ELR (cell line): ENCODE data around the gene HS6ST3.

Source experiments
- DNase-seq: peaks from one replicate; pipeline ENCODE4 v3.0.0-alpha.2; 2015; ENCODE audit warnings: low read depth

The HS6ST3 gene

DNA sequence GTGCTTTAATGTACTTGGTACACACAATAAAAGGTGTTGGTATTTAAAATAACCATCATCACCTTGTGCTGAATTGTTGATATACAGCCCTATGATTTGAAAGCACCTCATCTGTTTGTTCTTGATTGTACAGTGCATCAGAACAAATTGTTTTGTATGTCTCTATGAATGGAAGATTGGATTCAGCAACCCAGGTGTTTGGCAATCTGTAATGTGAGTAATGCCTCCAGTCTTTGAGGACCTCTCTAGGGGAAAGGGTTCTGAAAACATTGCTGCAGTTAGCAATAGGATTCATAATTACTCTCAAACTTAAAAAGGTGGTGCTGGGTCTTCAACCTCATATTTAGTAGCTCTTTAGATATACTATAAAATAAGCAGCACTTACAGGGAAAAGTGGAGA, 562.6 kb downstream of the HS6ST3 start:
- DNase-seq = no peak

DNA sequence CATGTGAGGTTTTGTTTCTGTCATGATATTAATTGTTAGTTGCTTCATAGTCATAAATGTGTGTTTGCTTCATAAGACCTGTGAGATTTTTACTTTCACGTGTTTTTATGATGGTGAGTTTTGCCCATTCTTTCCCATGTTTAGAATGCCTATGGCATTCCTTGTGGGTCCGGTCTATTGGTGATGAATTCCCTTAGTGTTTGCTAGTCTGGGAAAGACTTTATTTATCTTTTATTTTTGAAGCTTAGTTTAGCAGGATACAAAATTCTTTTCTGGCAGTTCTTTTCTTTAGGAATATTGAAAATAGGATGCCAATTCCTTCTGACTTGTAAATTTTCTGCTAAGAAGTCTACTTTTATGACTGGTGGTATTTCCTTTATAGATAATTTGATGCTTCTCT, 571.7 kb downstream of the HS6ST3 start:
- DNase-seq = no peak

DNA sequence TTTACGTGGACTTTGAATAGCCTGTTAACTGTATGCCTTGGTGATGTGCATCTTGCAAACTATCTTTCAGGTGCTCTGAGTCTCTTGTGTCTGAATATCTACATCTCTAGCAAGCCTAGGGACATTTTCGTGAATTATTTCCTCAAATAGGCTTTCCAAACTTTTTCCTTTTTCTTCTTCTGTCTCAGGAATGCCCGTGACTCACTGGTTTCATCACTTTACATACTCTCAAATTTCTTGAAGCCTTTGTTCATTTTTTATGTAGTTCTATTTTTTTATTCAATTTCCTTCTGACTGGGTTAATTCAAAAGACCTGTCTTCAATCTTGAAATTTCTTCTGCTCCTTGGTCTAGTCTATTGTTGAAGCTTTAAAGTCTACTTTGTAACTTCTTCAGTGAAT, 572.1 kb downstream of the HS6ST3 start:
- DNase-seq = peak; percentile 26

DNA sequence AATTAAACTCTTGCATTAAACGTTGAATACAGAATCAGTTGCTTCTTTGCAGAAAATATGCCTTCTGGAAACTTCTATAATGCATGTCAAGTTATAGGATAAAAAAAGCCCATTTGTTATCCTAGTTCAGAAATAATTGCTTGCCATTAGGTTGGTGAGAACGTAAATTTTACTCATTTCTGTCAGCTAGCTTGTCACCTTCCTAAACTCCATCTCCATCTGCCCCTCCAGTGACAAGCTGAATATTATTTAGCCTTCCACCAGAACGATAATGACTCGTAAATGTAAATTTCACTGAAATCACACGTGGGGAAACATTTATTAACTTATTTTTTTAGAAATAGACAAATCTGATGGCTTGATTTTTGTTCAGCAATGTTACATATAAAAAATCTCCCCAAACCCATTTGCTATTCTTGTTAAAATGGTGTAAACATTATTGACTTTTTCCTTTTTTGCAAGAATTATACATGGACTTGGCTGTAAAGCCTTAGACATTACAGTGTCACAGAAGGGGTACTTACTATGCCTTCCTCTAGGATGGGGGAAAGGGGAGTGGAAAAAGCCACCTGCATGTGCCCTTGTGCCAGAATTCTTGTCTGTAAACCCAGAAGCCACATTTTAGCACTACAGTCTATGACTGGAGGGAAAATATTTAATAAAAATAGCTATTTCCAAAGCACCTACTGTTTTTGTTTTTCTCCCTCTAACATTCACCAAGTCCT, 577.5 kb downstream of the HS6ST3 start:
- DNase-seq = no peak

DNA sequence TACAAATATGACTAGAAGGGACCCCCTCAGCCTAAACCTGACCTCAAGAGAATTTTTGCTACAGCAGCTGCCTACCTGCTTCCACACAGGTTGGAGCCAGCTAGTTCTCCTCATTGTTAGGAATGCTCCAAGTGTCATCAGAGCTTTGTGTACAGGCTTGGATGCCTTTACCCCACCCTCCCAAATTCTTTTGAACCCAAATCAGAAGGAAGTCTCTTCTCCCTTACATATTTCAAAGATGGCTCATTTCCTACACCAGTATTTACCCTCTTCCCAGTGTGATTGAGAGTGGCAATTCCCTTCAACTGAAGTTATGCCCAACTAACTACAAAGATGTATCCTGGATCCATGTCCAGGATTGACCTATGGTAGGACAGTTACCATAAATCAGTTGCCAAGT, 581.2 kb downstream of the HS6ST3 start:
- DNase-seq = peak; percentile 32

DNA sequence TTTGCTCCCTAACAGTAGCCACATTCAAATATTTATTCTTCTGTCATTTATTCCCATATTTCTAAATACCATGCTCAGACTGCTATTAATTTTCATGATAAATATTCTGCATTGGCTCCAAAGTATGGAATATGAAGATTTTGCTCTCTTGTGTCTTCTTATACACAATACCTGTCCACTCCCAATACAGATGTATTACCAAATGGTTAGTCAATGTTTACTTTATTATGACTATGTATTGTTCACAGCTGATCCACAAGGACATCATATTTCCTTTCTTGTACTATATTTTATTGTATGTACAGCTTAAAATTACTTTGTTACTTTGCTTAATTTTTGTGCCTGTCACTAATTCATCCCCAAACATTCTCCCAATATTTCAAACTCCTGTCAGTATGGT, 582.1 kb downstream of the HS6ST3 start:
- DNase-seq = peak; percentile 15

DNA sequence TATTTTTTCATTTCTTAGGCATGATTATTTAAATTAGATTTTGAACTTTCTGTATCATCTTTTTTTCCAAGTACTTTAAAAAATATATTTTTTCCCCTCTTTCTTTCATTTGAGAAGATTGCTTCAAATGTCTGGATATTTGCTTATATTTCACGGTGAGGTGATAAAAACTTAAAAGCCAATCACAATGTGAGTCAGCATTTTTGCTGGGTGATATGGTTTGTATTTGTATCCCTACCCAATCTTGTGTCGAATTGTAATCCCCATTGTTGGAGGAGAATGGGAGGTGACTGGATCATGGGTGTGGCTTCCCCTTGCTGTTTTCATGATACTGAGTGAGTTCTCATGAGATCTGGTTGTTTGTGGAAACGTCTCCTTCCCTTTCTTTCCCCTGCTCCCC, 583.9 kb downstream of the HS6ST3 start:
- DNase-seq = no peak

DNA sequence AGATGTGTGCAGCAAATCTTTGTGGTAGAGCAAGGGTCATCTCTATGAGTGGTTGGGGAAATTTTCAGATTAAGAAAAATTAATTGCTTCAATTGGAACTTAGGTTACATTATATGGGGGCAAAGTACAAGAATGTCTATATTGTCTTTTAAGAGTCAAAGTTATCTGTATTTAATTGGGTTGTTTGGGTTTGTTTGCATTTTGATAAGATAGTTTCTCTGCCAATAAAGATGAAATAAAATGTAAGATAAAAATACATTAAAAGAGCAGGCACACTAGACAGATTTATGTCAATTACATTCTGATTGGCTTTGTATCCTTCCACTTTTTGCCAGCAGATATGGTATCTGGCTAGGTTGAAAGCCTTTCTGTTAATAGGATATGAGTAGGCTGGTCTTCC, 587.1 kb downstream of the HS6ST3 start:
- no peak for DNase-seq

DNA sequence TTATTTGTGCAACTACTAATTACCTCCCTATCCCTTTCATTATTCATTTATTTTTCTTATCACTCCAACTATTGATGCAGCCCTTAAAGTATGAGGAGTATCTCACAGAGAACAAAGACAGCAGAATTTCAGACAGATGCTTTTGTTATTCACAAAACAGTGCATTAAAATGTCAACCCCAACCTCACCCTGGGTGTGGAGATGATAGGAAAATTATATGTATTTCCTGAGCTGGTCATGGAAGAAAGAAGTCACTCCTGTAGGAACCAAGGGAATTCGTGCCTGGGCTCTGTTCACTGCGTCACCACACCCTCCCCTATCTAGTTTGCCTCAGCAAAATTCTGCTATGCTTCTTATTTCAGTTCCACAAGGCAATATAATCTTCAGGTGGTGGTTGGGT, 588.9 kb downstream of the HS6ST3 start:
- DNase-seq = no peak

DNA sequence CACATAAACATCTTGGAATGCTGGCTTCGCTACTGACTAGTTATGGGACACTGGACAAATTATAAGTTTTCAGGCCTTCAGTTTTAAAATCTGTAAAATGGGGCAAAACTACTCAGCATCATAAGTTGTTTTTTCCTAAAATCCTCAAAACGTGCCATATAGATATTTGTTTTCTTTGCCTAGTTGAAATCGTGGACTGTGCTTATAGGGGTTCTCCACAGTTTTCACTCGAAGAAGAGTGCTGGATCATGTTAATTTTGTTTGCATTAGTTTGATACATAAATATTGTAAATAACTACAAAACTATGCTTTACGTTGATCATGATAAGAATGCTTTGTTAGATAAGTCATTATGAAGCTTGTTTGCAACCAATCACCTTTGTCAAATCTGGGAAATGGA, 591.0 kb downstream of the HS6ST3 start:
- no peak for DNase-seq

DNA sequence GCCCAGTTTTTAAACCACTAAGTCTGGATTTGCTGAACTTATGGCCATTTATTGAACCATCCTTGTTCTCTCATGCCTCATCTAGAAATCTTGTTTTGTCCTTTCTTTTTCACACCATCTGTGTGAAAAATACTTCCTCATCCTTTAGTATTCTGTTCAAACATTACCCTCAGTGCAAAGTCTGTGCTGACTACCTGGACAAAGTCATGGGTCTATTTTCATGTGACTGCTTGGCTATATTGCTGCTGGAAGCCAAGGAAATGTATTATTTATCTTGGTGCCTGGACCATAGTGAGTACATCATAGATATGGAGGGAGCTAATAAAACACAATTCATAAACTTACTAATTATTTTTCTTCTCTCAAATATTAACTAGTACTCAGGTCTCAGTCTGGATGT, 591.9 kb downstream of the HS6ST3 start:
- DNase-seq = no peak

DNA sequence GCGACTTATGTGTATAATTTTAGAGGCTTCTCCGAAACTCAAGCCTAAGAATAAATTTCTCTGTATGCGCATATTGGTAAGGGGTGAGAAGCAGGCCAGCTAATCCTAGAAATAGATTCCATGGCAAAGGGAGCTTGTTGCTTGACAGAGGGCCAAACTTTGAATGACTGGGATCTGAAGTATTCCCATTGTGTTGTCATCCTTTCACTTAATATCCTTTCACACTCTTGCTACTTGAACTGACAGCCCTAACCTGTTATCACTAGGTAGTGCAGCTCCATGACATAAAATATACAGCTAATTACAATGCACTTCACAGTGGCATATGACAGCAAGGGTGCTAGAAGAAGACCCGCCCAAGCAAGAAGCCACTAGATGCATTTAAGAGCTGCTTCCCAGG, 594.6 kb downstream of the HS6ST3 start:
- no peak for DNase-seq

DNA sequence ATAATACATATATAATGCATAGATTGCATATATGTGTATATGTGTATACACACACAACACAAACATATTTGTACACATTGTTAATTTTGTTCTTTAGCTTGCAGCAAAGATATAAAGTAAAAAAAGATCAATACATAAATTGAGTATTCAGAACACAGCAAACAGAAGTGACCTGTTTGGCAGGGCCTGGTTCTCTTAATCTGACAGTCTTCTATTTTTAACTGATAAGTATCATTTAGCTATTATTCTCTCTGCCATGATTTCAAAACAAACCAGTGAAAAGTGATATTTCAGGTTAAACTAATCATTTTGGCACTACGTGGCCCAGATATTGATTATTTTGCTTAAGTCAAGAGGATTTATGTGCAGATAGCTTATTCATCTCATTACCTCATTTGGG, 595.0 kb downstream of the HS6ST3 start:
- no peak for DNase-seq

DNA sequence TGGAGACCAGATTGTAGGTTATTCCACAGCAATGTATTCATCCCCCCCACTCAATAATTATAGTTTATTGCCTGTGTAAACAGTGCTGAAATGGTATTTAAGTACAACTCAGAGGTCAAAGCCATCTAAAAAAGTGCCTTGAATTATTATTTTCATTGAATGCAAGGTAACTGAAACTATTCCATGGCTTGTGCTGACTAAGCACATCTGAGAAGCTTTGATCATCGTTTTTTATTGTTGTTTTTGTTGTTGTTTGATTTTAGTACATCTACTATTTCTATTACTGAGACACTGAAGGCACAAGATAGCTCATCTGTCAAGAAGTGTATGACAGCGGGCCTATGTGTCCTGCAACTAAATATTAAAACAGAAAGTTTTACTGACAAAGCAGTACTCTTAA, 596.4 kb downstream of the HS6ST3 start:
- DNase-seq = no peak

DNA sequence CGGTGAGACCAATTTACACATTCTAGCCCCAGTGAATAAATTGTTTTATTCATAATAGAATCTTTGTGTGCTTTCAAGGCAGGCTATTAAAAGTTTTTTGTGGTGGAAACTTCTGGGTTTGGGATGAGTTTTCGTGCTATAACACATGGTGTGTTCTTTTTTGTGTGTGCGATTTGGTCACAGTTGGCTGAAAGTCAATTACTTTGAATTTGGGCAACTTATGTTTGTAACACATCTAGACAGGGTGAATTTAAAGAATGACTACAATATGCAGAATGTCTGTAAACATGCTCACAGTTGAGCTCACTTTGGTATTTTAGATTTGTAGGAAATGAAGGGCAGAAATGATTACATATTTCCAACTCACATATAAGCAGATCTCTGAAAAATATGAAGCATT, 597.3 kb downstream of the HS6ST3 start:
- no peak for DNase-seq

DNA sequence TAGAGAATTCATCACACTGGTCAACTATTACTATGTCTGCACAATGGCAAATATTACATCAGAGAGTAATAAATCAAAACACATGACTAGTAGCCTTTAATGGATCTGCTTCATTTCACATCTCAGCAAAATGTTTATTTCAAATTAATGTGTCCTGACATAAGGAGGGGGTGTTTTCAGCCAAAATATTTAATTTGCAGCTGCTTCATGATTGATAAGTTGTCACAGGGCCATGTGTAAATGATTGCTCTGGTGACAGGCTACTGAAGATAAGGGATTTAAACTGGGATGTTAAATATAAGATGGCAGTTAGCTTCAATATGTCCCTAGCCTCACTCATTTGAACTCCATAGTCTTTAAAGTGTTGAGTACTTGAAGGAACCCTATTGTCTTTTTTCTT, 601.1 kb downstream of the HS6ST3 start:
- DNase-seq = no peak

DNA sequence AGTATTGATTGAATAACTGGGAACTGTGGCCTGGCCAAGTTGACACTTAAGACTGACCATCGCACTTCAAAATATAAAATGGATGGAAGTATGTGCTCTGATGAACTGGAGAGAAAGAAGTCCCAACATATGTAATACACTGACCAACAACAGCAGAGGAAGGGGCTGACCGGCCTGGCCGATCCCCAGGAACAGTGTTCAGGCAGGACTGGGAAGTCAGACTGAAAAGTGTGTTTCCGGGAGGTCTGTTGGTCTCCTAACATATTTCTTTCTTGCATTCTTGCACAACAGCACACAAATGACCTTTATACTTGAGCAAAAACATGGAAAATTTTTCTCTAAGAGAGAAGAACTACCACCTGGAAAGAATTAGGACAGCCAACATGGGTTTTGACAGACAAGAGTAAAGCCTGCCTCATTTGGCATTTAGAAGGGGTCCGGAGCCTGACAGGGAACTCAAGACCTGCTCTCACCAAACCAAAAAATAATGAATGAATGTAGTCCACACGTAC, 606.5 kb downstream of the HS6ST3 start:
- no peak for DNase-seq

DNA sequence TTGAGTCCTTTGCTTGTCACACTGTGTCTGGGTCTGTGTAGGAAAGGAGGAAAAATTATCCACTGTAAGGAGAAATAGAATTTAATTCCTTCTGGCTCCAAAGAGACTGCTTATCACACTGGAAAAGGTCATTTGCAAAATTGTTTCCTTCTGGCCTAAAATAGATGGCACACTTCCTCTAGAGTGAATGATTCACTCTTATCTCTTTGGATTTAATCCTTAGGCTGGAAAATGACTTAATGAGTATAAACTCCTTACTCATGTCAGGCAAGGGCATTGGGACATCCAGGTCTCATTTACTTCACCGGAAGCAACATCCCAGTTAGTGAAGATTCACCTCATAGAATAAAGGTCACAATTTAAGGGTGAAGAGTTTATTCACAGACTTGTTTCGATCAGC, 610.8 kb downstream of the HS6ST3 start:
- DNase-seq = peak; percentile 12

DNA sequence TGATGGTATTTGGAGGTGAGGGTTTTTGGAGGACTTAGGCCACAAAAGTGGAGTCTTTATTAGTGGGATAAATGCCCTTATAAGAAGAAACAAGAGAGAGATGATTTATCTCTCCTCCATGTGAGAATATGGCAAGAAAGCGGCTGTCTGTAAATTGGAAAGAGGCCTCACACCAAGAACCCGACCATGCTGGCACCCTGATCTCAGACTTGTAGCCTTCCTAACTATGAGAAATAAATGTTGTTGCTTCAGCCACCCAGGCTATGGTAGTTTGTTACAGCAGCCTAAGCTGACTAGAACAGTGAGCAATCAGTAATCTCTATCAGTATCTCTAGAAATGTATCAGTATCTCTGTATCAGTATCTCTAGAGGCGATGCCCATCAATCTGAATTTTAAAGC, 617.2 kb downstream of the HS6ST3 start:
- DNase-seq = no peak

DNA sequence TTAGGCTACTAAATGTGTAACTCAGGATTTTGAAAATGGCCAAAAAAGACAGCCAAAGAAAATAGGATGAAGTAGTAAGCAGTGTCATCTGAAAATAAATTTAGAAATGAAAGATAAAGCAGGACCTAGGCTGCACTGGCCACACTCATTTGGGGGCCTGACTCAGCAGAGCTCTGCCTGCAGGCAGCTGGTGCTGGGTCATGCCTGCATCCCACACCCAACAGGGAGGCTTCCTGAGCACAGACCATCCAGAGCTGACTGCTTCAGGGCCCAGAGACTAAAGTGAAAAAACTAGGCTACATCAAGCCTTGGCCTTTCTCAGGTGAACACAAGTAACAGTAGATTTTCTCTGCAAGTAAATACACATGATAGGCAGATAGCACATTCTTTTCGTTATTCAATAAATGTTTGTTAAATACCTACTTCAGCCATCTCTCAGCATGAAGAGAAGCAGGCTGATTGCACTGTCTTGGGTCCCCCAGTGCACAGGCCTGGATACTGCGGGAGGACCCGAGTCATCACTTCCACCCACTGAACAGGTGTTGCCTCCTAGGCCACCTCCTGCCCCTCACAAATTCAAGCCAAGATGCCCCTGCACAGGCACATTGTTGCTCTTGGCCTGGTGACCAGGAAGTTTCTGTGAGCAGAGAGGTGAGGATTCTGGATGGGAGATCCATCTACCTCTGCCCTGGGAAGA, 620.4 kb downstream of the HS6ST3 start:
- peak; percentile 3 for DNase-seq

DNA sequence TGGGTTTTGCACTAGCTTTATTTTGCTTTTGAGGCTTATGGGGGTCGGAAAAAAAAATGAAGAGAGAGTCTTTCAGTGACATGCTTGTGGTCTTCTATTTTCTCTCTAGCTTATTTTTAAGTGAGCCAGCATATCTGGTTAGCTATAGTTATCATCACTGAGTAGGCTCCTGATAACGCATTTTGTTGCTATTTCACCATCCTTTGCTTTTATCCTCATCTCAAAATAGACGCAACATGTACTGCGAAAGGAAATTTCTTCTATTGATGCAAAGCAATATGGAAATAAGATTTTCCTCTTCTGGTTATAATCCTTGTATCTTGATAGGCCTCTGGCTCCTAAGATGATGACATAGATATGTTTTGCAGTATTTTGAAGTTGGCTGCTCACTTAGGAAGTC, 630.5 kb downstream of the HS6ST3 start:
- DNase-seq = no peak

DNA sequence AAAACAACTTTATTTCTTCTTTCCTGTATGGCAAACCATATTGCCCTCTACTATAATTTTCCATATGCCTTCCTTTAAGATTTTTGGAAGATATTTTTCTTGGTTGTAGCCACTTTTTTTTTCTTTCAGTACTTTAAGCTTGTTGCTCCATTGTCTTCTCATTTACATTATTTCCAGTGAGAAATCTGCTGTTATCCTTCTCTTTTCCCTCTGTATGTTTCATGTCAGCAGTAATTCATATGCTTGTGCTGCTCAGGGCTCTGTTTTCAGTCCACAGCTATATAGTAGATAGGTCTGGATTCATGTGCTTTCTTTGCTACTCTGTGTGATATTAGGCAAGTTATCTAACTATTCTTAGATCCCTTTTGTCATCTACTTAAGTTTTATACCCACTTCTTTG, 636.7 kb downstream of the HS6ST3 start:
- no peak for DNase-seq

DNA sequence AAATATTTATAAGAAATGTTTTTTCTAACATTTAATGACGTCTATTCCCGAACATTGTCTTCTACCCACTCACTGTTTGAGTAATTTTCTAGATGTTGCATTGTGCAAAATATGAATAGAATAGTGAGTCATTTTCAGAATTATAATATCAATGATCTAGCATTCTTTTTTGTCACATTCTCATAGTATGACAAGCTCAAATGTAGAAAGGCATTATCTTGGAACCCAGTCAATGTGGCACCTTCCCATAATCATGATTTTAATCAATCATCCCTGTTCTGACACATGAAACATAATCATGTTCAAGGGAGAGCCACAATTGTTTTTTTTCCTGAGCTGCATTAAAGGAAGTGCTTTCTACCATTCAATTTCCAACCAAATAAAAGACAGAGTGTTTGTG, 638.6 kb downstream of the HS6ST3 start:
- DNase-seq = peak; percentile 14

DNA sequence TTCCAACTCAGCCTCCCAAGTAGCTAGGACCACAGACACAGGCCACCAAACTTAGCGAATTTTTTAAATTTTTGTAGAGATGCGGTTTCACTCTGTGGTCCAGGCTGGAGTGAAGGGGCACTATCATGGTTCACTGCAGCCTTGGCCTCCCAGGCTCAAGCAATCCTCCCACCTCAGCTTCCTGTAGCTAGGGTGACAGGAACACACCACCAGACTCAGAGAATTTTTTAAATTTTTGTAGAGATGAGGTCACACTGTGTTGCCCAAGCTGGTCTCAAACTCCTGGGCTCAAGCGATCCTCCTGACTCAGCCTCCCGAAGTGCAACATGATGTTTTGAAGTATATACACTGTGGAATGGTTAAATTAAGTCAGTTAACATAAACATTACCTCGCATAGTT, 640.8 kb downstream of the HS6ST3 start:
- peak; percentile 58 for DNase-seq
